ENCODE results near the gene RPS6KA5.

- TF ChIP-seq POLR2A (IDR thresholded peaks at IDR 0.05; ENCODE audit: low read depth, low read length) (no peak), POLR2AphosphoS5 (IDR thresholded peaks at IDR 0.05; ENCODE audit: low read depth, low read length) (no peak)
Observed at GRCh38 chr14:90891326-90891725, 169.1 kb downstream of the RPS6KA5 start.
